ENCODE measurements around the gene RMC1. TPM values are rescaled to one million over a fixed set of nuclear protein-coding genes. Genes with fewer than 3 reads are reported as not detected.

The RMC1 gene
- total RNA-seq, 2 experiments from 2014 or later = 32.8 to 36.2 TPM

GRCh38 chr18:23484561-23485182 lies 18.6 kb upstream of the RMC1 start:
- Histone ChIP-seq H4K20me1 (ENCODE audit: insufficient read depth, low read length) (no peaks in the 10 kb centered on the region), H3K4me1 (ENCODE audit: insufficient read depth, low read length, poor library complexity, severe bottlenecking) (peaks cover 20% of the 10 kb centered on the region), H3K36me3 (ENCODE audit: insufficient read depth, low read length) (peaks cover 35% of the 10 kb centered on the region), H3K79me2 (ENCODE audit: insufficient read depth, low read depth, low read length) (no peaks in the 10 kb centered on the region), H3K9me3 (ENCODE audit: low read length) (no peaks in the 10 kb centered on the region), H2AFZ (ENCODE audit: low read length) (no peak overlapping the region), H3K4me2 (ENCODE audit: low read length) (no peak overlapping the region), H3K27ac (ENCODE audit: low read depth, low read length, poor library complexity, severe bottlenecking) (no peak overlapping the region), H3K9me2 (ENCODE audit: insufficient read depth, low read length) (no peaks in the 10 kb centered on the region), H3K4me3 (ENCODE audit: low read depth, low read length, poor library complexity, severe bottlenecking) (no peak overlapping the region)
- TF ChIP-seq EZH2phosphoT487 (IDR thresholded peaks at IDR 0.05; ENCODE audit: borderline replicate concordance, low read depth, low read length) (no peak), CTCF (conservative IDR thresholded peaks at IDR 0.05; ENCODE audit: low read length) (no peak)
- POLR2A ChIA-PET = interaction anchor here (0.6 to 1.0 kb wide), 5 partner anchors 11 to 577 kb away, joined by 3 to 7 read pairs (median 3); no protein-coding TSS in a partner anchor
- CTCF ChIA-PET (ENCODE audit: unreplicated experiment) = interaction anchor here (0.6 kb wide), 2 partner anchors 15 to 301 kb away, joined by 3 to 11 read pairs; no protein-coding TSS in a partner anchor
- no TSS peak for BruUV-seq (replicated peaks)
- intact Hi-C loops (cut with micrococcal nuclease; ENCODE audit: unreplicated experiment) = no loop called here
- no peak for DNase-seq (ENCODE audit: low spot score)

GRCh38 chr18:23485386-23485785 lies 17.9 kb upstream of the RMC1 start:
- CTCF ChIA-PET (ENCODE audit: unreplicated experiment) = no interaction called here
- DNase-seq (ENCODE audit: low spot score) = no peak

More at GRCh38 chr18:23485386-23485785, 17.9 kb upstream of the RMC1 start:
- no peak for TF ChIP-seq CTCF (conservative IDR thresholded peaks at IDR 0.05; ENCODE audit: low read length)
- no peak for TF ChIP-seq EZH2phosphoT487 (IDR thresholded peaks at IDR 0.05; ENCODE audit: borderline replicate concordance, low read depth, low read length)
- no peak overlapping the region for H3K4me2 ChIP-seq (ENCODE audit: low read length)
- no peak overlapping the region for H2AFZ ChIP-seq (ENCODE audit: low read length)
- POLR2A ChIA-PET = interaction anchor here (0.7 kb wide), 2 partner anchors 310 to 338 kb away, joined by 3 read pairs; no protein-coding TSS in a partner anchor
- no peaks in the 10 kb centered on the region for H3K79me2 ChIP-seq (ENCODE audit: insufficient read depth, low read depth, low read length)
- intact Hi-C loops (cut with micrococcal nuclease; ENCODE audit: unreplicated experiment) = no loop called here
- H4K20me1 ChIP-seq (ENCODE audit: insufficient read depth, low read length) = no peaks in the 10 kb centered on the region
- H3K27ac ChIP-seq (ENCODE audit: low read depth, low read length, poor library complexity, severe bottlenecking) = no peak overlapping the region
- peaks cover 3% of the 10 kb centered on the region; the same call in 1 of the 2 replicates for H3K9me3 ChIP-seq (ENCODE audit: low read length)
- H3K9me2 ChIP-seq (ENCODE audit: insufficient read depth, low read length) = no peaks in the 10 kb centered on the region
- no TSS peak for BruUV-seq (replicated peaks)
- H3K36me3 ChIP-seq (ENCODE audit: insufficient read depth, low read length) = peaks cover 28% of the 10 kb centered on the region
- H3K4me3 ChIP-seq (ENCODE audit: low read depth, low read length, poor library complexity, severe bottlenecking) = no peak overlapping the region
- H3K4me1 ChIP-seq (ENCODE audit: insufficient read depth, low read length, poor library complexity, severe bottlenecking) = peaks cover 13% of the 10 kb centered on the region
